HG03196 (cell line): ENCODE measurements around the gene TACC2.

Experiments
- ATAC-seq: cut with Tn5 transposase; IDR thresholded peaks from one replicate; pipeline ENCODE4 v1.9.1; 2021; ENCODE audit not compliant: unreplicated experiment

Gene TACC2

DNA sequence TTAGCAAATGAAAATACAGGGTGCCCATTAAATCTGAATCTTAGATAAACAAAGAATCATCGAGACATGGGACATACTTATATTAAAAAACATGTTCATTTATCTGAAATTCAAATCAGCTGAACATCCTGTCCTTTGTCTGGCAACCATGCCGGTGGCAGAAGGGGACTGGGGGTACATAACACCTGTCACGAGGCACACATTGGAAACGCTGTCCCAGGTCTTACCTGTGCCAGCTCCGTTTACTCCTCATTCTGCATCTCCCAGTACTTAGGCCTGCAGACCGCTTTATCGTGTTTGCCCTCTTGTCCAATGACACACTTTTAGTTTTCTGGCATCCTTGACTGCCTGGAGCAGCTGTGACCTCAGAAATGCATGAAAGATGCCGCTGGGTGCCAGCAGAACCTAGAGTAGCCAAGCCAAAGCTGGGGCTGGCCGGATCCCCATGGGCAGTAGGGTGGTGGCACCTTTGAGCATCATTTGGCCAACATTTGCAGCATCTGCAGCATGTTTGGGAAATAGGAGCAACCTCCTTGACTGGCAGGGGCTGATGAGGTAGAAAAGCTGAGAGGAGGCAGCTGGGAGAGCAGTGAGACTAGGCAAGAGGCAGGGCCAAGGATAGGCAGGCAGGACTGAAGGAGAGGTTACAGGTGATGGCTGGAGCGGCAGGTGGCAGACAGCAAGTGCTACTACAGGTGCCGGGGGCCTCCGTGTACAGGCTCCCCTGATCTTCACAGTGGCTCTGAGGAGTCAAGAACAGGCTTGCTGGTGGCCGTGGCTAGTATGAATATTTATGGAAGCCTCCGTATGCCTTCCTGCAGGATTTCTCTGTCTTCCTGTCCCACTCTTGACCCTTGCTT, 219.8 kb downstream of the TACC2 start:
- ATAC-seq, result no peak

DNA sequence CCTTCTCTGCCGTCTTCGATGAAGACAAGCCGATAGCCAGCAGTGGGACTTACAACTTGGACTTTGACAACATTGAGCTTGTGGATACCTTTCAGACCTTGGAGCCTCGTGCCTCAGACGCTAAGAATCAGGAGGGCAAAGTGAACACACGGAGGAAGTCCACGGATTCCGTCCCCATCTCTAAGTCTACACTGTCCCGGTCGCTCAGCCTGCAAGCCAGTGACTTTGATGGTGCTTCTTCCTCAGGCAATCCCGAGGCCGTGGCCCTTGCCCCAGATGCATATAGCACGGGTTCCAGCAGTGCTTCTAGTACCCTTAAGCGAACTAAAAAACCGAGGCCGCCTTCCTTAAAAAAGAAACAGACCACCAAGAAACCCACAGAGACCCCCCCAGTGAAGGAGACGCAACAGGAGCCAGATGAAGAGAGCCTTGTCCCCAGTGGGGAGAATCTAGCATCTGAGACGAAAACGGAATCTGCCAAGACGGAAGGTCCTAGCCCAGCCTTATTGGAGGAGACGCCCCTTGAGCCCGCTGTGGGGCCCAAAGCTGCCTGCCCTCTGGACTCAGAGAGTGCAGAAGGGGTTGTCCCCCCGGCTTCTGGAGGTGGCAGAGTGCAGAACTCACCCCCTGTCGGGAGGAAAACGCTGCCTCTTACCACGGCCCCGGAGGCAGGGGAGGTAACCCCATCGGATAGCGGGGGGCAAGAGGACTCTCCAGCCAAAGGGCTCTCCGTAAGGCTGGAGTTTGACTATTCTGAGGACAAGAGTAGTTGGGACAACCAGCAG, 221.7 kb downstream of the TACC2 start:
- ATAC-seq, result no peak

DNA sequence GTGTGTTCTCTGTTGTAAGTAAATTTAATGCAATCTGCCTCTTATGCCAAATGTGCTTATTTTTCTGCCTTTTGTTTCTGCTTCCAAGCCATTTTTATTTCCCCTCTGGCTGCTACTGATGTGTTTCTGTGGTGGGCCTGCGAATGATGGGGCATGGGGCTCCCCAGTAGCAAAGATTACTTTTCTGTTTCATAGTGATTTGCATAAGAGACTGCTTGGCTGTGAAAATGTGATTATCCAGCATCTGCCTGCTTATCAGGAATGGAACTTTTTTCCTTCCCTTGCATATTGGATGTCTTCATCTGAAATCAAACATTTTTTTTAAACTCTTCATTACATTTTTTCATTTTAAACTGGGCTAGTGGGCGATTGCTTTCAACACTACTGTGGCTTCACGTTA, 224.4 kb downstream of the TACC2 start:
- ATAC-seq, result no peak

DNA sequence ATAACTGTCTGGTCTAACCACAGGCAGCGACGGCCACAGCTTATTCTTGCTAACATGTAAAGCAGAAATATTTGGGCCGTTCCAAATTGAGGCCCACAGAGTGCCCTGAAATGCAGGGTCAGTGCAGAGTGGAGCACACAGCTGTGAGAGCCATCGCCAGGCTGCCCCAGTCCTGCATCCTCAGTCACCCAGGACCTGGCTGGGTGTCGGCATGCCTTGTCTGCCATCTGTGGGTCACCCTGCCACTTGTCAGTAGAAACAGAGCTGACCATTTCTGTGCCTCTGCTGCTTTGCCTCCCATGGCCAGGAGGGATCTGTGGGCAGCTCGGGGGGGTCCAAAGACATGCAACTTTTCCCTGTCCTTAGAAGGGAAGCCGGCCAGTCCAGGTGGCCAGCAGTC, 224.8 kb downstream of the TACC2 start:
- no peak for ATAC-seq

DNA sequence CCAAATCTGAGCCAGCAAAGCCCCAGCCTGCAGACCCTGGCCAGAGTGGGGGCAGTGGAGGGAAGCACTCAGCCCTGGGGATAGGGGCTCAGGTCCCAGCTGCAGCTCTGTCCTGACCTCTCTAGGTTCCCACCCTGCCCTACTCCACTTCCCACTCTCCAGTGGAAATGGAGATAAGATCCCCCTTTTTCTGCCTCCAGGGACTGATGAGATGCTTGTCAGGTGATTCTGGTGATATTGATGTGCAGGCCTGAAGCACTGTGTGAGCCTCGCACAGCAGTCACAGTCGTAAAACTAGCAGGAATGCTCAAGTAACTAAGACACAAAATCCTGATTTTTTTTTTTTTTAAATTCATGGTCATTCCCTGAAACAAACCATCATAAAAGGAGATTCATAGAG, 227.1 kb downstream of the TACC2 start:
- ATAC-seq, result no peak

DNA sequence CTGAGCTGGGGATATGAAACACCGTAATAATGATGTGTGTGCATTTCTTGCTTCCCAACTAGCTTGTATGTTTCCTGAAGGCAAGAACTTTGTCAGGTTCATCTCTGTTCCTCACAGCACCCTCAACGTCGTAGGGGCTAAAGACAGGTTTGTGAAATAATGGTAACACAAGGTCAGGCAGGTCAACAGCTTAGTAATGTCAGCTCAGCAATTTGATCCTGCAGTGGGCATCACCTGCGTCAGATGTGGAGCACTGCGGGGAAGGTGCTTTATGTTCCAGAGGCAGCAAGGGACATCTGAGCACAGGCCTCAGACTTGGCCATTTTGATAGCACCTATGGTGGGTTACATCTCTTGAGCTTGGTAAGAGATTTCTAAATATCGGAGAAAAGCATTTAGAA, 230.4 kb downstream of the TACC2 start:
- no peak for ATAC-seq

DNA sequence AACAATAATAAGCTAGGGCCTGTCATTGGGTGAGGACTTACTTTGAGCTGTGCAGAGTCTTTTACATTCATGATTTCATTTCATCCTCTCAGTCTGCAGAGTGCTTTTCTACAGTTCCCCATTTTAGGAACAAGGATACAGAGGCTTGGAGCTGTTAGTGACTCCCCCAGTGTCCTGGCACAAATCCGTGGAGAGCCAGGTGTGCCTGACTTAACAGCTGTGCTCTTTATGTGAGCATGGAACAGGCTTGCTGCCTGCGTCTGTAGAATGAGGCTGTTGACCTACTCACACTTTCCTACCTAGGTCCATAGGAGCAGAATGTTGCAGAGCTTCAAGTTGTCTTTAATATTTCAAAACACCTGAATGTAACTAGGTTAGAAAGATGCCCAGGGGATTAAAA, 231.8 kb downstream of the TACC2 start:
- ATAC-seq, result no peak

DNA sequence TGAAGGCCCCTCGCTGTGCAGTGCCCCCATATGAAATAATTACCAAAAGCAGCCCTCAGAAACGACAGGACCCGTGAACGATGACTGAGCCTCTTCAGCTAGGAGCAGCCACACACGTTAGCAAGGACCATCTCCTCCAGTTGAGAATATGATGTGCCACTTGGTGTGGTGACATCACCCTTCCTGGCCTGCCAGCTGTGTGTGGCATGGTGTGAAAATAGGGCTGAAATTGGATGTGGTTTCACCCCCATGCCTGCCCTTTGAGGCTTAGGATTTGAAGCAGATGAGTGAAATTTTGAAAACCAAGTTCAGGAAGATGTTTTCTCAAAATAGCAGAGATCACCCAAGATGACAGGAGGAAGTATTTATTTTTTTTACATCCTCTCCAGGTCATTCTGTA, 233.0 kb downstream of the TACC2 start:
- no peak for ATAC-seq

DNA sequence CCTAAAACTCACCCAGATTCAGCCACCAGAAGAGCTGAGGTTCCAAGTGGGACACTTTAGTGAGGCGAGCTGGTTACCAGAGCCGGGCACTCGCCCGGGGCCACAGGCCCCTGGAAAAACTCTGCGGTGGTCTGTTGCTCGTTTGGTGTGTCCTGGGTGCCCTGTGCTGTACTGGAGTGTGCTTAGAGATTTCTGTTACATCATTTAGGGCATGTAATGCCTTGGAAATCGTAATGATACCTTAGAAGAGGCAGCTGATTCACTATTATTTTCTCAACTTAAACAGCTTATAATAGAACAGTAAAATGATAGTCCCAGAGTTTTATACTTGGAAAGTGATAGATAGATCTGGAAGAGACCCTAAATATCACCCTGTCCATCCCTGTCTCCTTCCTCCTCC, 233.7 kb downstream of the TACC2 start:
- no peak for ATAC-seq

DNA sequence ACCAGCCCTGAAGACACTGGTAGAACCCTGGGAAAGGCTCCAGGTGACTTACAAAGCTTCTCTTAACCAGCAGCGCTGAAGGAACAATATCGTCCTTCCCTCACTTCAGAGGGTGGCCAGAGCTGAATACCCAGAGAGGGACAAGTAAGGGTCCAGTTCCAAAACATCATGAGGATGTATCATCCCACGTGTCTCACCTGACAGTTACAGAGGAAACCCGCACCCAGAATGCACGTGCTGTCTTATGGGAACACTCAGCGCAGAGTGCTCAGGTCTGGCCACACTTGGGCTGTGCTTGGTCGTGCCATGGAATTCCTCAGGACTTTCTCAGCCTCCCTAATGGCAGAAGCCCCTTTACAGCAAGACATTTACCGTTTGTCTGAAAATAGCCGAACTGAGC, 235.2 kb downstream of the TACC2 start:
- ATAC-seq, result no peak

DNA sequence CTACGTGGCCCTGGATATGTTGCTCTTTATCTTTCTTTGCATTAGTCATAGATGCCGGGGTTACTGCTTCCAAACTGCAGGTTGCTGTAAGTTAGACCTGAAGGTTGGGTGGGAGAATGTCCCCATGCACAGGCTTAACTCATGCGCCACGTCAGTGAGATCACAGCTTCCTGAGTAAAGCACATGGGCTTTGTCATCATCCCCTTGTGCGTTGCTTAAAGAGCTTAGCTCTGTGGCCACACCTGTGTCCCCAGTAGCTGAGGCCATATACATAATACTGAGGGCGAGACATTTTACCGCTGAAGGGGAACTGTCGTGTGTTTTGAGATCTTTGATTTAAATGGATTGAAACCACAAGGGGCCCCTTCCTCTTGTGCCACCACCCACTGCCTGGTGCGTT, 236.4 kb downstream of the TACC2 start:
- ATAC-seq, result no peak

DNA sequence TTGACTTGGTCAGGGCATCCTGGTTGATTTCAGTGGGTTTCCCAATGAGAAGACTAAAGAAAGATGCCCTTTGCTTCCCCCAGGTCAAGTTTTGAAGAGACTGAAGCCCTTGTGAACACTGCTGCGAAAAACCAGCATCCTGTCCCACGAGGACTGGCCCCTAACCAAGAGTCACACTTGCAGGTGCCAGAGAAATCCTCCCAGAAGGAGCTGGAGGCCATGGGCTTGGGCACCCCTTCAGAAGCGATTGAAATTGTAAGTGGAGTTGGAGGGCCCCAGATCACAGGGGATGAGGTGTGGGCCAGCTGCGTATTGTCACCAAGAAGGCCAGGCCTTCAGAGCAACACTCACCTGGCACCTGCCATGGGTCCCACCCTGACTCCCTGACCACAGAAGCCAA, 238.8 kb downstream of the TACC2 start:
- no peak for ATAC-seq

DNA sequence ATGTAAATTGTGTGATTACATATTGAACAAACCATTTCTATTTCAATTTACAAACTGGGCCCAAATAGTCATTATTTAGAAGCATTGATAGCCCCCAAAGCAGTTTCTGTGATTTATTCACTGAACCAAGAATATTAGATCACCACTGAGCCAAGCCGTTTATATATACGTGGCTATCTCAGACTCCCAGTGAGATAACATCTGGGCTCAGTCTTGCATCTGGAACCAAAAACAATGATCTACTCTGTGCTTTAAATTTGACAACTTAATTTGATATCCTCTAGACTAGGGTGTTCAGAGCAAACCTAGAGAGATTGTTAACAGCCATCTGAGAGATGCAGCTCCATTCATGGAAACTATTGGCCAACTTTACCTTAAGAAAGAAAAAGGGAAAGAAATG, 240.7 kb downstream of the TACC2 start:
- no peak for ATAC-seq

DNA sequence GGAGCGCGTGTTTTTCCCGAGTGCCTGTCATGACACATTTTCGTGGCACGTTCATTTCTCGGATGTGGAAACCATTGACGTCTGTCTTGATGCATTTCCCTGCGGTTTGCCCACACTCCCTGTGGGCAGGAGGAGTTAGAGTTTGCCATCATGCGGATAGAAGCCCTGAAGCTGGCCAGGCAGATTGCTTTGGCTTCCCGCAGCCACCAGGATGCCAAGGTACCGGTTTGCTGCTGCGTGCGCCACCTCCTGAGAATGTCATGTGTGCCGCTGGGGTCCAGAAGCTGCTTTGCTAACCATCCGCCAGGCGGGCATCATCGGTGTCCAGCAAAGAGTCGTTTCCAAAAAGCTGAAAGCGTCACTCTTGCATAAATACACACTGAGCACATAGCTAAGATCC, 241.3 kb downstream of the TACC2 start:
- no peak for ATAC-seq

DNA sequence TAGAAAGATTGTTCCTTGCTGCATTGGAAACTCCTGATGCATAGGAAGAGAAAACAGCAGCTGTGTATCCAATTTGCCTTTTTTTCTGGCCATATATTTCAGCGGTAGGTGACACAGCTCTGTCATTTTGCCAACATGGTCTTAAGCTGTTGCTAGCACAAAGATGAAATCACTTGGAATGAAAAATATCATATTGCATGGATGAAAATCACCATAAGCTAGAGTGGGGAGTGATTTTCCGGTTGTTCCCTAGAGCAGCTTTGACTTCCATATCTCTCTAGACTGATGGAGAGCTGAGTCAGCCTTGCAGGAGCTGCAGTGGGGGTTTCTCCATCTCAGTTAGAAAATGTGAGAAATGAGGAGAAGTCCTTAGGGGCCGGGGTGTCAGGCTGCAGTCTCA, 243.8 kb downstream of the TACC2 start:
- no peak for ATAC-seq

DNA sequence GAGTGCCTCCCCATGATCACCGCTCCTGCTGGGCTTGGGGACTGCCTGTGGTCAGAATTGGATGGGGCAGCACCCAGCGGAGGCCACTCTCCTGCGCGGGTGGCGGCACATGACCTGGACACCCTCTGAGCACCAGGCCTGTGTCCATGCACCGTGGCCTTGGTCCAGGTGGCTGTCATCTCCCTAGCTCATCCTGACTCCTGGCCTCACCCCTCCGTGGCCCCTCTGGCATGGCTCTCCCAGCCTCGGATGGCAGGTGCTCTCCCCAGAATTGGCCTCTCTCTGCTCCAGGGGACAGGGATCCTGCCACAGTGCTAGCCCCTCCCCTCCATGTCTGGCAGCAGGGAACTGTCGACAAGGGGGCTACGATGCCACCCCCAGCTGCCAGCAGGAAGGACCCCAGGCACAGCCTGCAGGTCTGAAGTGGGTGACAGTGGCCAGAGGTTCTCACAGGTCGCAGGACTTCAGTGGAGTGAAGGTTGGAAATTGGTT, 244.9 kb downstream of the TACC2 start:
- ATAC-seq, result no peak

DNA sequence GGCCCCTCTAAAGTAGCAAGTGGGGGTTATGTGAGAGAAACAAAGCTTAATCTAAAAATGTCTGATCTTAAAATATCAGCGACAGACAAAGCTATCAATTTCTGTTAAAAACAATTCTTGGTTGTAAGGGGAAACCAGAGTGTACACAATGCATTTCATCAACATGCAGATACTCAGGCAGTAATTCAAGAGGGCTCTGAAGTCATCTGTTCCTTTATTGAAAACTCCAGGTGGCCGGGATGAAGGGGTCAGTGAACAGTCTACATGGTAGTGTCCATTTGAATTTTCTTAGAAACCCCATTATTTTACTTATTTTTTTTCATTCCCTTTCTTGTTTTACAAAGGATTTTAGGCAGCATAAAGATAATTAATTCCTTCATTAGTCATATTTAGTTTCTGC, 245.5 kb downstream of the TACC2 start:
- ATAC-seq, result no peak

DNA sequence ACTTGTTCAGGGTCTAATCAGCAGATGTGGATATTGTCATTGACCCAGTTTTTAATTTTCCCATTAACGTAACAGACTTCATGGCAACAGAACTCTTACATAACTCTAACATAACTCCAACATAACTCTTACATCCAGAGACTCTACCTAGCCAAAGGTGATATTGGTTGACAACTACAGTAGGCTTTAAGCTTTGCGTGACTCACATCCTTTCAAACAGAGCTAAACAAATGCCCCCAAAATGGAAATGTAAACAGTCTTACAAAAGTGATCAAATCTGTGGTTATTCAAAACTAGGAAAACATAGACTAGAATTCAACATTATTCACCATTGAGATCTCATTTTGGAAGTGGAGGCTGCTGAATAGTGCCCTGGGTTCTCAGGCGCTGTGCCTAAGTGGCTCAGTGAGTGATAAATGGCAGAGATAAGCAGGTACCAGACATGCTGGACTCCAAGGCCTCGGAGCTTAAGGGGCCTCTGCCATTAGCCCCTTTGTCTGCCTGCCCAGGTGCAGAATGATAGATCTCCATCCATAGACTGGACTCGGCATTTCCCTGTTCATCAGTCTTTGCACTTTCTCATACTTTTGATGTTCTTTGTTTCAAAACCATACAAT, 247.8 kb downstream of the TACC2 start:
- ATAC-seq, result no peak

DNA sequence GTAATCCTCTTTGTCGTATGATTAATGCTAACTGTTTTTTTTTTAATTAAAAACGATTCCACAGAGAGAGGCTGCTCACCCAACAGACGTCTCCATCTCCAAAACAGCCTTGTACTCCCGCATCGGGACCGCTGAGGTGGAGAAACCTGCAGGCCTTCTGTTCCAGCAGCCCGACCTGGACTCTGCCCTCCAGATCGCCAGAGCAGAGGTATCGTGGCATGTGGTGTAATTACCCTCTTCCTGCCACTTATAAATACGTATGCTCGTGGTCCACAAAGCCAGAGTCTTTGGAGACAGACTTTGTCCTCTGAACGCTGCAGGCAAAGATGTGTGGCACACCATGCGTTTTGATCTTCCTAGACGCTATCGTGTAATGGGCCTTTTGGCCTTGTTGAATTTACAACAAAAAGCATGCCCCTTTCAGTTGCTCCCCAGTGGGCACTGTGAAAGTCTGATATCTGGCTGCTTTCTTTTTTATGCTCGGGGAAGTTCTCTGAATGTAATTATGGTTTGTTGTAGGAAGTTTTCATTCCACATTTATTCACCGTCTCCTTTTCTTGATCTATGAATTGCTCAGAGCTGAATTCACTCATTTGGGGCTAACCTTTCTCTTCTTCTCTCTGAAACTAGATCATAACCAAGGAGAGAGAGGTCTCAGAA, 248.5 kb downstream of the TACC2 start:
- no peak for ATAC-seq

DNA sequence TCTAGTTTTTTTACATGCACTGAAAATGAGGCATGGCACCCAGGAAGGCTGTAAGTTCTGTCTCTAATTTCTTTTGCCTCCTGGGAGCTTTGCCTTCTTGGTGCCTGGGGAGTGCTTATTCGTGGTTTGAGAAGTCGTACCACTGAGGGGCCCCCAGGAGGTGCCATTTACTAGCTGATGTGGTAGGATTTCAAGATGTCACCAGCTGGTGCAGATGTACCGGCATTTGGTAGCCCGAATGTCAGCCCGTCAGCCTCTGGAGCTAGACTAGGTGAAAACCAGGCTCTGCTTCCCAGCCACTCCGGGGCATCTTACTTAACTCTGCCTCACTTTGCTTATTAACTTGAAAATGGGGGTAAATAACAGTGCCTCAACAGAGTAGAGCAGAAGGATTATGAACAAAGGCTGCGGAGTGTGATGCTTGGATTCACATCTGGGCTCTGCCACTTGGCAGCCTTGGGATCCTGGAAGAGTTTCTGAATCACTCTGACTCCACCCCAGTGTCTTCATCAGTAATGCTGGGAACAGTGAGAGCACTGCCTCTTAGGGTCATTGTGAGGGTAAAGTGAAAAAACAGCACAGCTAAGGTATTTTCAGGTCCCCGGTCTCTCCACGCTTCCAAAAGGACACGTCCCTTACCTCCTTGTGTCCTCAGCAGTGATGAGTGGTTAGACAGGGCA, 250.8 kb downstream of the TACC2 start:
- no peak for ATAC-seq

DNA sequence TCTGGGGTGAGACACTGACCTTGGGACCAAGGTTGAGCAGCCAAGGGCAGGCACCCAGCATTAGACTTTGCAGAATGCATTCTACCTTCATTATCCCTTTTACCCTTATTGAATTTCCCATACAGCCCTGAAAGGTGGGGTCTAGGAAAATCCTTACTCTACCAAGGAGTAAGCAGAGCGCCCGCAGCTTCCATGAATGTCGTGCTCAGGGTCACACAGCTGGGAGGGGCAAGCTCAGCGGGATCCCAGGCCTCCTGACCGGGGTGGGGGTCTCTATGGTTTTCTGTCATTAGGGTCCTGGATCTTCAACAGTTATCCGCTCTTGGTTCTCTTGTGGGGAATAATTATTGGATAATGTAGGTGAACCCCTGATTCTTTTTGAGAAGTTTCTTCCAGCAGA, 251.4 kb downstream of the TACC2 start:
- no peak for ATAC-seq
